Measurements from ENCODE around the gene CTSL.

DNA sequence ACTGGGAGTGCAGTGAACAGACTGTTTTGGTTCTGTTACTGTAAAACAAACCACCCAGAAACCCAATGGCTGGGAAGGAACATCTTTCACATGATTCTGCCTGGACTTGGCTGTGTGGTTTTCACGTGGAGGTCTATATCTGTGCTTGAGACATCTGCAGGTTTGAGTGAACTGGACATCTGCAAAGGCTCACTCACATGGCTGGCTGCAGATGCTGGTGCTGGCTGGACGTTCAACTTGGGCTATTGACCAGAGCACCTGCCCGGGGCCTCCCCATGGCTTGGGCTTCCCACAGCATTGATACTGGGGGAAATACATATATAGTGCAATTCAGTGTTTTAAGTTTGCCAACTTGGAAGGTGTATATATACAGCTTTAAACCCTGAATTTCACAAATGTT lies 6.8 kb downstream of the CTSL start:
- no peak for TF ChIP-seq POLR2A (IDR thresholded peaks at IDR 0.05)
- TF ChIP-seq, protein P1, sequence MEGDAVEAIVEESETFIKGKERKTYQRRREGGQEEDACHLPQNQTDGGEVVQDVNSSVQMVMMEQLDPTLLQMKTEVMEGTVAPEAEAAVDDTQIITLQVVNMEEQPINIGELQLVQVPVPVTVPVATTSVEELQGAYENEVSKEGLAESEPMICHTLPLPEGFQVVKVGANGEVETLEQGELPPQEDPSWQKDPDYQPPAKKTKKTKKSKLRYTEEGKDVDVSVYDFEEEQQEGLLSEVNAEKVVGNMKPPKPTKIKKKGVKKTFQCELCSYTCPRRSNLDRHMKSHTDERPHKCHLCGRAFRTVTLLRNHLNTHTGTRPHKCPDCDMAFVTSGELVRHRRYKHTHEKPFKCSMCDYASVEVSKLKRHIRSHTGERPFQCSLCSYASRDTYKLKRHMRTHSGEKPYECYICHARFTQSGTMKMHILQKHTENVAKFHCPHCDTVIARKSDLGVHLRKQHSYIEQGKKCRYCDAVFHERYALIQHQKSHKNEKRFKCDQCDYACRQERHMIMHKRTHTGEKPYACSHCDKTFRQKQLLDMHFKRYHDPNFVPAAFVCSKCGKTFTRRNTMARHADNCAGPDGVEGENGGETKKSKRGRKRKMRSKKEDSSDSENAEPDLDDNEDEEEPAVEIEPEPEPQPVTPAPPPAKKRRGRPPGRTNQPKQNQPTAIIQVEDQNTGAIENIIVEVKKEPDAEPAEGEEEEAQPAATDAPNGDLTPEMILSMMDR (IDR thresholded peaks at IDR 0.05), result no peak
